Measurements from ENCODE around the gene SFRP5.
A peak's percentile ranks its signal among the peaks of the same experiment; 100 is the strongest.

GRCh38 chr10:97724341-97724941 is 47.4 kb downstream of the SFRP5 start:
- TF ChIP-seq CTCF (IDR thresholded peaks at IDR 0.05) (no peak), POLR2A (IDR thresholded peaks at IDR 0.05) (no peak), POLR2AphosphoS5 (IDR thresholded peaks at IDR 0.05) (peak in 1 of 2 donors; percentile 15), EP300 (IDR thresholded peaks at IDR 0.05) (no peak)

Measured in upper lobe of left lung (tissue), 4 donors.